ENCODE results near the gene REXO5.

DNA sequence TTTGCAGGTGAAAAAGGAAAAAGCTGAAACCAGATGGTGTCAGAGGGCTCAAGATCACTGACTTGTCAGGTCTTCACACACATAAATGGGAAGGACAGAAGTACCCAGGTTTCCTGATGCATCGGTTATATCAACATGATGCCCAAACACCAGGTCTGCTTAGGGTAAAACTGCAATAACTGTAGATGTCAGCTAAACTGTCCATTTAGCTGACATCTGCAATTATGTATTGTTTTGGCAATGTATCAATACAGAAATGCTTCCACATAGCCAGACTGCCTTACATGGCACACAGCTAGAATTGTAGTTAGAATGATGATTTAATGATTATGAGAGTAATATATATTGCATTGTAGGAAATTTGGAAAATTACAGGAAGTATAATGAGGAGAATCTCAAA, 37.5 kb upstream of the REXO5 start:
- TF ChIP-seq CTCF (IDR thresholded peaks at IDR 0.05) (no peak), ZFX (IDR thresholded peaks at IDR 0.05; ENCODE audit: borderline replicate concordance) (no peak)

Measured in 22Rv1 (cell line).